Measurements from ENCODE around the gene ZNF860.

ZNF860 gene

DNA sequence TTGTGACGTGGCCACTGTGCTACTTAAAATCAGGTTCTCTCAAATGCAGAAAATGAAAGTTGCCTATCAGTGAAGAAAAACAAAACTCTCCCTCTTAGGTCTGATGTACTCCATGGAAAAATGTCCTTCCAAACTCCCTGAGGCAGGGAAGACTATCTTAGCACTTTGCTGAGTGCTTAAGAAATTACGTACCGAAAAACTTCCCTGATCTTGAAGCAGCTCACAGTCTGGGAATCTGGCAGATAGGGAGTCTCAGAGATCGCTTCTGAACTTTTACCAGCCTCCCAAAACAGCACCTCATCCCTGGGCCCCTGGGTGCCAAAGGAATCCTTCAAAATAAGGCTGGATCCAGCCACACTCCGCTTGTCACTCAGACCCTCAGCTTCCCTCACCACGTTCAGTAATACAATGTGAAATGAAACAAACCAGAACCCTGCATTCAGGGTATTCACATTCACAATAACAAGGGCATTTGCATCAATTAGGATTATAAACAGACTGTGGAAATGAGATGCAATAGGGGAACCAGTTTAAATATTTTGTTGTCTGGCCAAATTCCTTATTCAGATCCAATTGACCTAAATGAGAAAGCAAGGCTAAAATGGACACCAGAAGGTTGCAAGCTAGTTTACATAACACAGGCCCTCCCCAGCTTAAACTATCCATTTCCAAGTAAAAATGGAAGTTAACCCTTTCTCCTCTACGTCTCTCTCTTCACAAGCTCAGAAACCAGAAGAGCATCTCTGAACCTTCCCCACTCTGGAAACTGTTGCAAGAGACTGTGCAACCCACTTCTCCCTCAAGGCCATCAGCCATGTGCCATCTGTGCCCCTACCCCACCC is 21.4 kb upstream of the ZNF860 start:
- intact Hi-C loops (cut with DNase I), result no loop called here

DNA sequence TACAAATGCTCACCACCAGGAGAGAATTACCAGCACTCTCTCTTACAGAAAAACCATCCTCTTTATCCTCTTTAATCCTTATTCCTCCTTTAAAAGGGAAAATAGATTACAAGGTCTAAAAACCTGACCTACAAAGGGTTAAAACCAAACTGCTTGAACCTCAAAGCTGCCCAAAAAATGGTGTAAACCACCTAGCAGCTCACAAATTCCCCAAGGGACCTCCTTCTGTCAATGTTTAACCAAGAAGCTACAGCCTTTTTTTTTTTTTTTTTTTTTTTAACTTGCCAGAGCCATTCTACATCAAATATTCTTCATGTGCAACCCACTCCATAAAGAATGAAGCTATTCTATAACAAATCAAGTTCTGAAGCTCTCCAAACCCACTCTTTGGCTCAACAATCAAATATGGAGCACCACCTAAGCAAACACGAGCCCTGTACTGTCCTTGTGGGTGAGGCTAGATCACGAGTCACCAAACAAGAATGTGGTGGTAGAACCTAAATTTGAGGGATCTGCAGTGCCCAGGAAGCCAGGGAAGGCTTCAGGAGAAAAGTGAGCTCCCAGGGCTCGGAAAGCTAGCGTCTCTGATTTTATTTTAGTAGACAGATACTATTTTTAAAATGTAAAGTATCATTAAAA is 20.6 kb upstream of the ZNF860 start:
- intact Hi-C loops (cut with DNase I), result no loop called here
- DNase-seq, result no peak

More for the DNA sequence above, 21.4 kb upstream of the ZNF860 start:
- DNase-seq, result no peak

DNA sequence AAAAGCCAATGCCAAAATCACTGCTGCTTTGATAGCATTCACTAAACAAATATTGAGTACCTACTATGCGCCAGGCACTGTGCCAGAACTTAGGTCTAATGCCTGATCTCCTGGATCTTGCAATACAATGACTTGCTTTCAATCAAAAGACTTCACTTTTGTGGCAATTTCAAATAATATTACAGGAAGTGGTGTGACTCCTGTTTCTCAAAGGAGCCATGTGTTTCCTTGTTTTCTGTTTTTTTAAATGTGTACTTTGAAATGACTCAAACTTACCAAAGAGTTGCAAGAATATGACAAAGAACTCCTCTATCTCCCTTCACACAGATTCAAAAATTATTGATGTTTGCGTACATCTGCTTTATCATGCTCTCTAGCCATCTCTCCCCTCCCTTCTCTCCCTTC is 18.7 kb upstream of the ZNF860 start:
- intact Hi-C loops (cut with DNase I), result no loop called here

DNA sequence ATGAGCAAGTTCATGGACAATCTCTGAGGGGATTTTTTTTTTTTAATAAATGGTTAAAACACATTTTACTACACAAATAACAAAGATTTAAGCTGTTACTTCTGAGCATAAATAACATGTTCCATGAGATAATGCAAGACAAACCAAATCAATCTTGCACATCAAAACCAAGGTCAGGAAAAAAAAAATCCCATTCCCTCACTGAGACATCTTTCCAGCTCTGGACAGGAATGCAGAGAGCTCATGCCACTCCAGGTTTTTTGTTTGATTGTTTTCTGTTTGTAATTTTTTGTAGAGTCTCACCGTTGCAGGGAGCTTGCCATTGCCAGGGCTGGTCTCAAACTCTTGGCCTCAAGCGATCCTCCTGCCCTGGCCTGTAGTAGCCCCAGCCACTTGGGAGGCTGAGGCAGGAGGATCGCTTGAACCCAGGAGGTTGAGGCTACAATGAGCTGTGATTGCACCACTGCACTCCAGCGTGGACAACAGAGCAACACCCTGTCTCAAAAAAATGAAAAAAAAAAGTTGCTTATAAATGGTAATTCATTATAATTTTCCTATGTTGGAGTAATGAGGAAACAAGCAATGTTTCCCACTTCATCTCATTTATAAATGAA is 14.5 kb upstream of the ZNF860 start:
- intact Hi-C loops (cut with DNase I), result no loop called here
- DNase-seq, result no peak

More for the DNA sequence above, 18.7 kb upstream of the ZNF860 start:
- DNase-seq, result no peak

DNA sequence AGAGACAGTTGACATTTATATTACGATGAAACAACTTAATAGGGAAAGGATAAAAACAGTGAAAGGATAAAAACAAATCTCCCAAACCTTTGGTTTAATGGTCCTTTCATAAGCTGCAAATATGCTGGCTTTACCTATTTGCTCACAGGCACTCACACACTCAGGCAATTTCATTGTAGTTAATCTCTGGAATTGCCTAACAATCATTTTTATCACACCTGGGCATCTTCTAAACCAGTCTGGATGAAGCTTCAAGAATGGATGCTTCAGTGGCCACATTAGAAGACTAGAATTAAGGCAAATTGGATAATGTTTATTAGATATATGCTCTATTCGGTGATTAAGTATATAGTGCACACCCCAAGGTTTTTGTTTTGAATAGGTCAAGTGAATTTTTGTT is 14.0 kb upstream of the ZNF860 start:
- intact Hi-C loops (cut with DNase I), result no loop called here
- no peak for DNase-seq

DNA sequence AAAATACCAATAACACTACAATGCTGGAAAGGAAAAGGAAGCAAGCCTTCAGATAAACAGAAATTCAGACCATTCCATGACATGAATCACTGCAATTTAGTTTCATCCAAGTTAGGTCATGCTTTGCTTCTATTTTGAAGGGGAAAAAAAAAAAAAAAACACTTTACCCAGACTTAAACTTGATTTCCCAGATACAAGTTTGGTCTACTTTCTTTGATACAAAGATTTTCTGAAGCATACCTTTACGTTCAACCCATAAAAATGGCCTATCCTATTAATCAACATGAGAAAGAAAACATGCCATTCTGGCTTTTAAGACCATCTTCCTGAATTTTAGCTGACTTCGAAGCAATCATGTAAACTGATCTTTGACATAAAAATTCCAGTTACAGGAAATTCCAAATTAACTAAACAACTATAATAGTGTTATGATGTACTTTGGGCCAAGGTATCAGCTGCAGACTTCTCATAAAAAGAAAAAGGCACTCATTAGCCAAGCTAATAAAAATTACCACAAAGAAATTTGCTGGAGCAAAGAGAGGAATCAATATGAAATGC is 13.1 kb upstream of the ZNF860 start:
- DNase-seq, result no peak
- intact Hi-C loops (cut with DNase I), result no loop called here

DNA sequence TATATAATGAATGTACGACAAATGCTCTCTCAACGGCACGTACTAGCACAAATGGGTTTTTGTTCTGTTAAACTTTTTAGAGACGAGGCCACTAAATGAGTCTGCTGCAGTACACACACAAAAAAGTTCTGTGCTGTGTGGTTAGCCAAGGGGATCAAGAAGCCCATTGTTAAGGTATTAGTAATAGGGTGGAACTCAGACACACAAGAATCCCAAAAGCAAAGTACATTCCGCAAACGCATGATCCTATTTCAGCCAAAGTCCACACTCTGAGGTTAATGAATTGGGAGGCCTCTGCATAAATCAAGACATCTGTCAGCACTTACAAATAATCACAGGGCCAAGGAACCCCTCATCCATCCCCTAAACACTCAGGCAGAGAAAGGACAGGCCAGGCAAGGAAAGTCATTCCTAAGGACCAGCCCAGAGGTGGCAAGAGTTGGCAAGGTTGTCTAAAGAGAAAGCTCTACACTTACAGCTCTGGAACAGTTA is 12.6 kb upstream of the ZNF860 start:
- DNase-seq, result no peak
- intact Hi-C loops (cut with DNase I), result no loop called here

DNA sequence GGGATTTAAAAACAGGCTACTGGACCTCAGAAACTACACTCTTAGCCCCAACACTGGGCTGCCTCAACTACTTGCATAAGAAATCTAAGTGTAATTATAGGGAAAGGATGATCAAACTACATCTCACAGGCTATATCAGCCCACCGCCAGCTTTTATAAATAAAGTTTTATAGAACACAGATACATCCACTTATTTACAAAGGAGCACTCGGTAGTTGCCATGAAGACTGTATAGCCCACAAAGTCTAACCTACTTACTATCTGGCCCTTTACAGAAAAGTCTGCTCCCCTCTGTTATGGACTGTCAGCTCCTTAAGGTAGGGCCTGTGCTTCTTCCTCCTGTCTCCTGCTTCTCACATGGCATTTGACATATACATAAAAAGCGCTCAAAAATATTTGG is 9.9 kb upstream of the ZNF860 start:
- intact Hi-C loops (cut with DNase I), result no loop called here
- DNase-seq, result no peak

DNA sequence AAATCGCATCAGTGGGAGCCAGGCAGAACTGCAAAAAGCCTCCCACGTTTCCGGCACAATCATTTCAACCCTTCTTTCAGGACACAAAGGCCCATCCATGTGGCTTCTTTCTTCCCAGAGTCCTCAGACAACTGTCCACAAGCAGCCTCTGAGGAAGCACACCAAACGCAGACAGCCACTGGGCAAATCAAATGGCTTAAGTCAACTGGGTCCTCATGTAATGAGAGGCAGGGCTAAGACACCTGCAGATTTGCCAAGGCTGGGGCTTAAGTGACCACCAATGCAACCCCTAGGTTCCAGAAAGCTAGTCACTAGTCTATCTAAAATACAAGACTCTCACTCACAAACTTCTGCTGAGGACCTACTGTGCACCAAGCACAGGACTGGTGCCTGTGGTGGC is 8.5 kb upstream of the ZNF860 start:
- no peak for DNase-seq
- intact Hi-C loops (cut with DNase I), result no loop called here

DNA sequence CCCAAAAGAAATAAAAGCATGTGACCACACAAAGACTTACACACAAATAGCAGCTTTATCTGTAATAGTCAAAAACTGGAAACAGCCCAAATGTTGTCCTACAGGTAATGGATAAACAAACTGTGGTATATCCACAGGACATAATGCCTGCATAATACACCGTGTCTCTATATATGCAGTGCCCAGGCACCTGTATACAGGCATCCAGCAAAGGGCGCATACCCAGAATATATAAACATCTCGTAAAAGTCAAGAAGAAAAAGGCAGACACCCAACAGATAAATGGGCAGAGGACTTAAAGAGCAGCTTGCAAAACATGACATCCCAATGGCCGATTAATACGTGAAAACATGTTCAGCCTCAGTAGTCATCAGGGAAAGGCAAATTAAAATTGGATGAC is 7.7 kb upstream of the ZNF860 start:
- no peak for DNase-seq
- intact Hi-C loops (cut with DNase I), result no loop called here

DNA sequence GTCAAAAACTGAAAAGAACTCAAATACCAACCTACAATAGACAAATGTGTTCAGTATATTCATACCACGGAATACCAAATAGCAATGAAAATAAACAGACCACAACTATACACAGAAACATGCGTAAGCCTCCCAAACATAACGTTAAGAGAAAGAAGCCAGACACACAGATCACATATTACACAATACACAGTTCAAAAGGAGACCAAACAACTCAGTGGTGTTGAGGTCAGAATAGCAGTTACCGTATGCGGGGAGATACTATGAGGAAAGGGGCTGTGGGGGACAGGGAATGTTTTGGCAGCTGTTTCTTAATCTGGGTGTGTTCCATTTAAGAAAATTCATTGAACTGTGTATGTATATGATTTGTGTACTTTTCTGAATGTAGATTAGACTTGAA is 7.1 kb upstream of the ZNF860 start:
- intact Hi-C loops (cut with DNase I), result no loop called here
- no peak for DNase-seq

DNA sequence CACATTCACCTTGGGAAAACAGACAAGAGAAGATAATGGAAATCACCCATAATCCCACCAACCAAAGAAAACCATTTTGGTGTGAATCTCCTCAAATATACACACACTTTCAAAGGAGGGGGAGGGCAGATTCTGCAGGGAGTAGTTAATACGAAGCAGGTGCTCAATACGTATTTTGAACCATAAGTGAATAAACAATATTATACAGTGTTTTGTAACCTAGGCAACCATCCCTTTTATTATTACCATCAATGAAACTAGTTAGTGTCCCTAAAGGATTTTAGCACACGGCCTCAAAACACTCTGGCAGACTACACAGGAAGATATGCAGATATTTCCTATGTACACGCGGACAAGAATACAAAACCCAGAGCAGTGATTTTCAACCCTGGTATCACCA is 6.6 kb upstream of the ZNF860 start:
- DNase-seq, result no peak
- intact Hi-C loops (cut with DNase I), result no loop called here

DNA sequence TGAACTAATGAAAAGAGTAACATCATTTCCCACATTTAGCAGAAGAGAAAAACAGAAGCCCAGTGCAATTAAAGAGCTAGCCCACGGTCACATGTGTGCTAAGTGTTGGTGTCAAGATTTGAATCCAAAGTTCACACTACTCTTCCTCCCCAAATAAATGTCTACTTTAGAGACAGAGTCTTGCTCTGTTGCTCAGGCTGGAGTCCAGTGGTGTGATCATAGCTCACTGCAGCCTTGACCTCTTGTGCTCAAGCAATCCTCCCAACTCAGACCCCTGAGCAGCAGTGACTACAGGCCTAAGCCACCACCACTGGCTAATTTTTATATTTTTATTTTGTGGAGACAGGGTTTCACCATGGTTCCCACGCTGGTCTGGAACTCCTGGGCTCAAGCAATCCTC is 5.2 kb upstream of the ZNF860 start:
- no peak for DNase-seq
- intact Hi-C loops (cut with DNase I), result no loop called here

DNA sequence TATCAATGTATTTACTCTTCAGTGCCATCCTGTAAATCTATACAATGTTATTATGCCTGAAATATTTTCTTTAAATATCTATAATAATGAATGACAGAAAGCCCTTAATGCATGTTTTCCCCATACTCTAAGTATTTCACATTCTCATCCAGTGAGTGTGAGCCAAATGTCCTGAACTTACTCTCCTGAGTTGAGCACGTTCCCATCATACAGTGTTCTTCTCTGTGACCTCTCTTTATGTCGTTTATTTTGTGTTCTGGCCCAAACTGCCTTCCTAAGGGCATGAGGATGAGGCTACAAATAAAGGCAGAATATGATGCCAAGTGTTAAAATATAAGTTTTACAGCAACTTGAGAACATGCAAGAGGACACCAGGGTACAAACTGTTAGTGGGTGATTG is 3.8 kb upstream of the ZNF860 start:
- intact Hi-C loops (cut with DNase I), result no loop called here
- no peak for DNase-seq

DNA sequence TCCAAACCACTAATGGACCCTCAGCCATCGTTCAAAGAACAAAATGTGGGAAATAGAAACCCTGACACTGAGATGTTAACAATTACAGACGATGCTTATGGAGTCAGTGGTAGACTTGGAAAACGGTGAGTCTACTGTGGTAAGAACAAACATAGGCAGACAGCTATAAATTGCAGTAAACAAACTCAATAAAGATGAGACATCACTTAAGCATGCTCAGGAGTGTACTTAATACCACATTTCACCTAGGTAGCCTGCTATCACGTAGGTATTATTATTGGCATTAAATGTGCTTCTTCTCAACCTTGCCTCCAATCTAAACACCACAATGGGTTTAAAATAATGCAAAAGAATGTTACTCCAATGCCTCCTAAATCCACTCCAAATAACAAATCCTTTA is 3.0 kb upstream of the ZNF860 start:
- intact Hi-C loops (cut with DNase I), result no loop called here

DNA sequence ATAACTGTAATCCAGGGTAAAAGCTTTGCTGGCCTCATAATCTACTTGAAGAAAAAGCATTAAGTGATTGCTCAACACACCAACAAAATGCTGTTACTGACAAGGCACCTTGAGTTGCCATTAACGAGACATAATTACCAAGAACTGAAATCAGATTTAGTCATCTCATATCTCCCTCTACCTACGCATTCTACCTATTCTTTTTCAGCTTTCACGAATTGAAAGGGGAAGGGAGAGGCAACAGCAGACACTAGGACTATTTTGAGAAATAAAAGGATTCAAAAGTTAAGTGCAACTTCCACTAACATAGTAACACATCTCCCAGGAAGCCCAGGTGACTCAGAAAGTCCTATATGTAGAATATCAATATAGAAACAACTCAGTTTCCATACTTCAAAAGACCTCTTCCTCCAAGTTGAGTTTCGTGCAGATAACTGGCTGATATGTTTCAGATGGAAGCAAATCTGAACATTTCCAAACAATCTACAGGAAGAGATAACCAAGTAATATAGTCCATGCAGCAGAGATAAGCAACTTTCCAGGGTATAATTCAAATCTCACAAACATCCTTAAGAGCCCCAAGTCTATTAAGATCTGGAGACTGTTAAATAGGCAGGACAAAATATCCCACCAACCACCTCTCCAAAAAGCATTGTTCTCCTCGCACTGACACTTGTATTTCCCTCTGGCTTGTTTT is 2.4 kb upstream of the ZNF860 start:
- intact Hi-C loops (cut with DNase I), result no loop called here
- DNase-seq, result peak in 4 of 42 donors; percentile 9 to 37 (median 21)

More for the DNA sequence above, 3.0 kb upstream of the ZNF860 start:
- no peak for DNase-seq

DNA sequence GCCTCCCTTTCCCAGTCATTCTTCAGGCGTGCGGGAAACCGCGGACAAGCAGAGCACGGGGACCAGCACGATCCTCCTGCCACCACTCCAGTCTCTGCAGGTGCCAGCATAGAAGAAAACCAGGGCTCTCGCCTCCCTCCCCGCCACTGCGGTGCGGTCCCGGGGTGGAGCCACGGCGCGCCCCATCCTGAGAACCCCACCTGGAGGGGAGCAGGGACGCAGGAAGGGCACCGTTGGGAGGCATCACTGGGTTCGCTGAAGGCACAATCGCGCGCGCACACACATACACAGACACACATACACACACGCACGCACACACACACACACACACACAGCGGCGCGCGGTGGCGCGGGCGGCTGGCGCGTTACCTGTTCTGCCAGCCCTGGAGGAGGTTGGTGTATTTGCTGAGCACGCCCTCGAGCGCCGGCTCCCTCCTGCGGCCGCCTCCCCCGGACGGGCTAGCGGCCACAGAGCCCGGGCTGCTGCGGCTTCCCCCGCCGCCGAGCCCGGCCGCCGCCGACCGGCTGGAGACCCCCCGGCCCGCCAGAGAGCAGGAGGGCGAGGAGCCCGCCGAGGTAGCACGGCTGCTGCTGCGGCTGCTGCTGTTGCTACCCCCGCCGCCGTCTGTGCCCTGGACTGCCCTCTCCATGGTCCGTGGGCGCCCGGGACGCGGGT is 882 bp upstream of the ZNF860 start:
- intact Hi-C loops (cut with DNase I), result no loop called here
- DNase-seq, result peak; percentile 16 to 83 (median 64)

DNA sequence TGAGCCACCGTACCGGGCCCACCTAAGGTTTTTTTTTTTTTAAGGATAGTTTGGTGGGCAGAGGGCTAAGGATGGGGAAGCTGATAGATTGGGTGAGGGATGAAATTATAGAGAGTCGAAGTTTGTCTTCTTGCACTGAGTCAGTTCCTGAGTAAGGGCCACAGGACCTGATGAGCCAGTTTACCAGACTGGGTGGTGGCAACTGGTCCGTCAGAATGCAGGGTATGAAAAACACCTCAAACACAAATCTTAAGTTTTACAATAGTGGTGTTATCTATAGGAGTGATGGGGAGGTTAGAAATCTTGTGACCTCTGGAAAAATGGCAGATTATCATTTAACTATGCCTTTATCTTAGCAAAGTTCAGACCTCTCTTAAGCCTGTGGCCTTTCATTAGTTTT is 2.8 kb downstream of the ZNF860 start:
- intact Hi-C loops (cut with DNase I), result no loop called here
- no peak for DNase-seq

DNA sequence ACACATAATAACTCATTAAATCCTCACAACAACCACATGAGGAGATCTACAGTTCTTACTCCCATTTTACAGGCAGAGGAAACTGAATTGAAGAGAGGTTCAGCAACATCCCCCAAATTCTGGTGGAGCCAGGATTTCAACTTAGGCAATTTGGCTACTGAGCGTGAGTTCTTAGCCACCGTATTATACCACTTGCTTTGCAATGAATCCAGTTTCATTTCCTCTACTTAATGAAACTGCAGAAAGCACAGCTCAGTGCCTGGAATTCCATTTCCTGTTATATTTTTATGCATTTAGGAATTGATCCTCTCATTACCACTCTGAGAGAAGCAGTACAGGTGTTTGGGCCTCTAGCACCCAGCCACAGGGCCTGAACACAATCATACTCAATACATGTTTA is 4.3 kb downstream of the ZNF860 start:
- intact Hi-C loops (cut with DNase I), result no loop called here
- DNase-seq, result no peak
